ENCODE data around the gene NNMT.

DNA sequence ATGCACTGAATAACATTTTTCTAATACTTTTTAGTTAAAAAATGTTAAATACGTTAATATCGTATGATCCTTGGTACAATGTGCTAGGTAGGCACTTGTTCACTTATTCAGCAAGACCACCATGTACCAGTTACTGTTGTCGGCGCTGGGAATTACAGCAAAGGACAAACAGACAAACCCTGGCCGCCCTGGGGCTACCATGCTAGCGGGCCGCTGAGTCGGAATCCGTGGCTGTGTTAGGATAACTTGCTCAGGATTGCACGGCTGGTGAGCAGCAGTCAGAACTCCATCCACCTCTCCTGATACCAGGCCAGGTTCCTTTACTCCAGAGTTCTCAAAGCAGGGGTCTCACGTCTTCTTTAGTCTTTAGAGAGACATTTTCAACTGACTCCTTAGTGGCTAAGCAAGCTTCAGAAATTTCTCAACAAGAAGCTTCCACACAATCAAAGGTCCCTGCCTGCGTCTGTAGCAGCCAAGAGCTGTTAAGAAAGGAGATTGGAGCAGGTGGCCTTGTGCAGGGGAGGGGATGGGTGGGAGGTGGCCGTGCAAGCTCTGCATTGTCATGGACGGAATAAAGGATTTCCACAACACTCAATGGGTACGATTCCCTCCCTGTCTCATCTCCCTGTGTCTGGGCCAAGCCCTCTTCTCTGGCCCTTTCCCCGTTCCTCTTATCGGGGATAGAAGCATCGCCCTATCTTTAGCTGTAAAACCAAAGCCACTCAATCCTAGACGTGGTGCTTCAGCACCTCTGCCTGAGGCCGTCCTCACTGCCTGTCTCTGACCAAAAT lies 39.8 kb upstream of the NNMT start:
- TF ChIP-seq POLR2A (IDR thresholded peaks at IDR 0.05; ENCODE audit: low read depth, low read length) (no peak), POLR2AphosphoS5 (IDR thresholded peaks at IDR 0.05; ENCODE audit: low read depth, low read length) (no peak), PAX5 (IDR thresholded peaks at IDR 0.05; ENCODE audit: insufficient read depth, low read length, severe bottlenecking) (no peak), SPI1 (IDR thresholded peaks at IDR 0.05; ENCODE audit: low read depth, low read length) (no peak), TAF1 (IDR thresholded peaks at IDR 0.05; ENCODE audit: low read depth, low read length) (no peak)
